ENCODE data around the gene SDR42E2. TPM values are rescaled to one million over a fixed set of nuclear protein-coding genes. Genes with fewer than 3 reads are reported as not detected.

The SDR42E2 gene
- total RNA-seq, 5 donors from 2014 or later (not counting 1 experiment from before 2014, with no cell fraction given) = 0.28 to 2.9 (median 0.39) TPM

GRCh38 chr16:22210285-22210684 lies 48.0 kb downstream of the SDR42E2 start:
- 100% methylated on average over 4 of the region's 6 CpGs for WGBS (ENCODE audit: insufficient coverage)
- H3K36me3 Mint-ChIP-seq = peaks cover 28% of the 10 kb centered on the region
- Histone ChIP-seq H3K4me1 (ENCODE audit: control insufficient read depth in 1 of 2, extremely low read depth in 1 of 2, insufficient read depth in 2 of 2, low read length in 2 of 2) (peaks cover 6 to 26% of the 10 kb centered on the region in 2 experiments), H3K27me3 (replicated peaks in 1 of 2; ENCODE audit: control insufficient read depth in 2 of 2, extremely low read depth in 1 of 2, insufficient read depth in 2 of 2, low read length in 1 of 2) (no peaks in the 10 kb centered on the region), H3K4me3 (ENCODE audit: control insufficient read depth in 1 of 2, extremely low read depth in 1 of 2, low read length in 1 of 2) (no peak overlapping the region), H3K9me3 (no peaks in the 10 kb centered on the region), H3K36me3 (ENCODE audit: control insufficient read depth in 2 of 2, extremely low read depth in 1 of 2, insufficient read depth in 1 of 2, low read length in 1 of 2) (peaks cover 4 to 10% of the 10 kb centered on the region in 2 donors), H3K27ac (ENCODE audit: low read length) (no peak overlapping the region)
- peak overlapping the region in 1 of 2 donors; percentile 49 for H3K27ac Mint-ChIP-seq
- H3K4me3 Mint-ChIP-seq = no peak overlapping the region
- H3K27me3 Mint-ChIP-seq = no peaks in the 10 kb centered on the region
- DNase-seq (no peak), ATAC-seq (replicated peaks in 1 of 4) (no peak)
- CTCF ChIA-PET = no interaction called here
- H3K4me1 Mint-ChIP-seq = peaks cover 34 to 45% (median 37%) of the 10 kb centered on the region in 3 donors
- POLR2A ChIA-PET = no interaction called here
- H3K9me3 Mint-ChIP-seq = no peaks in the 10 kb centered on the region

- Mint-ChIP-seq H3K9me3 (no peaks in the 10 kb centered on the region), H3K27ac (peak overlapping the region in 1 of 2 donors; percentile 49), H3K36me3 (peaks cover 29% of the 10 kb centered on the region), H3K4me3 (no peak overlapping the region), H3K4me1 (peaks cover 30 to 45% (median 33%) of the 10 kb centered on the region in 3 donors), H3K27me3 (no peaks in the 10 kb centered on the region)
- CTCF ChIA-PET = no interaction called here
- Histone ChIP-seq H3K27ac (ENCODE audit: low read length) (no peak overlapping the region), H3K4me3 (ENCODE audit: control insufficient read depth in 1 of 2, extremely low read depth in 1 of 2, low read length in 1 of 2) (no peak overlapping the region), H3K9me3 (no peaks in the 10 kb centered on the region), H3K4me1 (ENCODE audit: control insufficient read depth in 1 of 2, extremely low read depth in 1 of 2, insufficient read depth in 2 of 2, low read length in 2 of 2) (peaks cover 5 to 24% of the 10 kb centered on the region in 2 experiments), H3K36me3 (ENCODE audit: control insufficient read depth in 2 of 2, extremely low read depth in 1 of 2, insufficient read depth in 1 of 2, low read length in 1 of 2) (peaks cover 4 to 11% of the 10 kb centered on the region in 2 donors), H3K27me3 (replicated peaks in 1 of 2; ENCODE audit: control insufficient read depth in 2 of 2, extremely low read depth in 1 of 2, insufficient read depth in 2 of 2, low read length in 1 of 2) (no peaks in the 10 kb centered on the region)
- no peak for ATAC-seq (replicated peaks in 1 of 4)
- POLR2A ChIA-PET = interaction anchor here in 1 of 2 donors (0.6 kb wide), 1 partner anchor 132 kb away, joined by 3 read pairs; no protein-coding TSS in a partner anchor
- WGBS (ENCODE audit: insufficient coverage) = no CpG with 5 or more reads among the region's 2 CpGs
- no peak for DNase-seq
Observed at GRCh38 chr16:22210854-22211253, 48.5 kb downstream of the SDR42E2 start.

- H3K4me1 ChIP-seq (ENCODE audit: control insufficient read depth in 1 of 2, extremely low read depth in 1 of 2, insufficient read depth in 2 of 2, low read length in 2 of 2) = peaks cover 0 to 6% of the 10 kb centered on the region in 2 experiments
- peaks cover 4 to 11% of the 10 kb centered on the region in 2 donors for H3K36me3 ChIP-seq (ENCODE audit: control insufficient read depth in 2 of 2, extremely low read depth in 1 of 2, insufficient read depth in 1 of 2, low read length in 1 of 2)
- CTCF ChIA-PET = interaction anchor here in 1 of 2 donors (0.7 kb wide), 1 partner anchor 24 kb away, joined by 3 read pairs; no protein-coding TSS in a partner anchor
- DNase-seq (no peak), ATAC-seq (replicated peaks in 1 of 4) (no peak)
- no peak overlapping the region for H3K4me3 ChIP-seq (ENCODE audit: control insufficient read depth in 1 of 2, extremely low read depth in 1 of 2, low read length in 1 of 2)
- H3K9me3 ChIP-seq = no peaks in the 10 kb centered on the region
- POLR2A ChIA-PET = interaction anchor here in 1 of 2 donors (0.6 to 0.7 kb wide), 2 partner anchors 13 to 1383 kb away, joined by 3 to 5 read pairs; no protein-coding TSS in a partner anchor
- no peak overlapping the region for H3K4me3 Mint-ChIP-seq
- peaks cover 29% of the 10 kb centered on the region for H3K36me3 Mint-ChIP-seq
- H3K27ac ChIP-seq (ENCODE audit: low read length) = no peak overlapping the region
- no peak overlapping the region for H3K27ac Mint-ChIP-seq
- H3K27me3 Mint-ChIP-seq = no peaks in the 10 kb centered on the region
- H3K9me3 Mint-ChIP-seq = no peaks in the 10 kb centered on the region
- peaks cover 18 to 27% (median 25%) of the 10 kb centered on the region in 3 donors for H3K4me1 Mint-ChIP-seq
- H3K27me3 ChIP-seq (replicated peaks in 1 of 2; ENCODE audit: control insufficient read depth in 2 of 2, extremely low read depth in 1 of 2, insufficient read depth in 2 of 2, low read length in 1 of 2) = no peaks in the 10 kb centered on the region
- 100% methylated on average over 1 of the region's 4 CpGs for WGBS (ENCODE audit: insufficient coverage)
Observed at GRCh38 chr16:22213236-22213635, 50.9 kb downstream of the SDR42E2 start.

GRCh38 chr16:22213801-22214200 lies 51.5 kb downstream of the SDR42E2 start:
- DNase-seq (no peak), ATAC-seq (replicated peaks in 1 of 4) (no peak)
- Histone ChIP-seq H3K36me3 (ENCODE audit: control insufficient read depth in 2 of 2, extremely low read depth in 1 of 2, insufficient read depth in 1 of 2, low read length in 1 of 2) (peaks cover 4 to 11% of the 10 kb centered on the region in 2 donors), H3K4me3 (ENCODE audit: control insufficient read depth in 1 of 2, extremely low read depth in 1 of 2, low read length in 1 of 2) (no peak overlapping the region), H3K9me3 (no peaks in the 10 kb centered on the region), H3K4me1 (ENCODE audit: control insufficient read depth in 1 of 2, extremely low read depth in 1 of 2, insufficient read depth in 2 of 2, low read length in 2 of 2) (peaks cover 0 to 3% of the 10 kb centered on the region in 2 experiments), H3K27me3 (replicated peaks in 1 of 2; ENCODE audit: control insufficient read depth in 2 of 2, extremely low read depth in 1 of 2, insufficient read depth in 2 of 2, low read length in 1 of 2) (no peaks in the 10 kb centered on the region), H3K27ac (ENCODE audit: low read length) (no peak overlapping the region)
- no CpG with 5 or more reads among the region's 3 CpGs for WGBS (ENCODE audit: insufficient coverage)
- peaks cover 29% of the 10 kb centered on the region for H3K36me3 Mint-ChIP-seq
- H3K9me3 Mint-ChIP-seq = no peaks in the 10 kb centered on the region
- peaks cover 15 to 22% (median 21%) of the 10 kb centered on the region in 3 donors for H3K4me1 Mint-ChIP-seq
- POLR2A ChIA-PET = no interaction called here
- H3K27me3 Mint-ChIP-seq = no peaks in the 10 kb centered on the region
- CTCF ChIA-PET = interaction anchor here in 1 of 2 donors (0.7 kb wide), 1 partner anchor 81 kb away, joined by 3 read pairs; no protein-coding TSS in a partner anchor
- H3K27ac Mint-ChIP-seq = no peak overlapping the region
- no peak overlapping the region for H3K4me3 Mint-ChIP-seq

- peaks cover 0 to 3% of the 10 kb centered on the region in 2 experiments for H3K4me1 ChIP-seq (ENCODE audit: control insufficient read depth in 1 of 2, extremely low read depth in 1 of 2, insufficient read depth in 2 of 2, low read length in 2 of 2)
- DNase-seq (no peak), ATAC-seq (replicated peaks in 1 of 4) (no peak)
- Mint-ChIP-seq H3K36me3 (peaks cover 29% of the 10 kb centered on the region), H3K9me3 (no peaks in the 10 kb centered on the region), H3K27me3 (no peaks in the 10 kb centered on the region), H3K27ac (no peak overlapping the region), H3K4me3 (no peak overlapping the region), H3K4me1 (peaks cover 13 to 19% (median 15%) of the 10 kb centered on the region in 3 donors)
- H3K9me3 ChIP-seq = no peaks in the 10 kb centered on the region
- H3K27me3 ChIP-seq (replicated peaks in 1 of 2; ENCODE audit: control insufficient read depth in 2 of 2, extremely low read depth in 1 of 2, insufficient read depth in 2 of 2, low read length in 1 of 2) = no peaks in the 10 kb centered on the region
- POLR2A ChIA-PET = no interaction called here
- no peak overlapping the region for H3K27ac ChIP-seq (ENCODE audit: low read length)
- H3K4me3 ChIP-seq (ENCODE audit: control insufficient read depth in 1 of 2, extremely low read depth in 1 of 2, low read length in 1 of 2) = no peak overlapping the region
- WGBS (ENCODE audit: insufficient coverage) = 100% methylated on average over 1 of the region's 2 CpGs
- H3K36me3 ChIP-seq (ENCODE audit: control insufficient read depth in 2 of 2, extremely low read depth in 1 of 2, insufficient read depth in 1 of 2, low read length in 1 of 2) = peaks cover 4 to 11% of the 10 kb centered on the region in 2 donors
- CTCF ChIA-PET = interaction anchor here in 1 of 2 donors (0.7 to 1.0 kb wide), 2 partner anchors 9 to 80 kb away, joined by 3 read pairs; partner anchors contain the start of gene EEF2K
Observed at GRCh38 chr16:22214402-22214801, 52.1 kb downstream of the SDR42E2 start.

- H3K4me3 ChIP-seq (ENCODE audit: control insufficient read depth in 1 of 2, extremely low read depth in 1 of 2, low read length in 1 of 2) = no peak overlapping the region
- ChIA-PET CTCF (interaction anchor here in 1 of 2 donors (1.0 kb wide), 1 partner anchor 9 kb away, joined by 3 read pairs; the partner anchor contains the start of gene EEF2K), POLR2A (no interaction called here)
- peaks cover 4 to 11% of the 10 kb centered on the region in 2 donors for H3K36me3 ChIP-seq (ENCODE audit: control insufficient read depth in 2 of 2, extremely low read depth in 1 of 2, insufficient read depth in 1 of 2, low read length in 1 of 2)
- H3K27me3 ChIP-seq (replicated peaks in 1 of 2; ENCODE audit: control insufficient read depth in 2 of 2, extremely low read depth in 1 of 2, insufficient read depth in 2 of 2, low read length in 1 of 2) = no peaks in the 10 kb centered on the region
- H3K27ac Mint-ChIP-seq = no peak overlapping the region
- peaks cover 0 to 3% of the 10 kb centered on the region in 2 experiments for H3K4me1 ChIP-seq (ENCODE audit: control insufficient read depth in 1 of 2, extremely low read depth in 1 of 2, insufficient read depth in 2 of 2, low read length in 2 of 2)
- H3K27me3 Mint-ChIP-seq = no peaks in the 10 kb centered on the region
- H3K9me3 Mint-ChIP-seq = no peaks in the 10 kb centered on the region
- H3K4me1 Mint-ChIP-seq = peaks cover 11 to 18% (median 14%) of the 10 kb centered on the region in 3 donors
- no peak overlapping the region for H3K27ac ChIP-seq (ENCODE audit: low read length)
- no peak overlapping the region for H3K4me3 Mint-ChIP-seq
- H3K36me3 Mint-ChIP-seq = peaks cover 29% of the 10 kb centered on the region
- no peak for DNase-seq
- 70% methylated on average over 2 of the region's 3 CpGs for WGBS (ENCODE audit: insufficient coverage)
- ATAC-seq (replicated peaks in 1 of 4) = no peak
- no peaks in the 10 kb centered on the region for H3K9me3 ChIP-seq
Observed at GRCh38 chr16:22214889-22215288, 52.6 kb downstream of the SDR42E2 start.
